GM12891 (cell line): ENCODE results near the gene CNGA3.

Experiments
- PAX5 ChIP-seq: IDR thresholded peaks from 2 replicates; pipeline ENCODE4 v1.6.1; 2011; ENCODE audit warnings: low read length, moderate library complexity, mild to moderate bottlenecking; ENCODE audit not compliant: insufficient read depth, severe bottlenecking
- POLR2A ChIP-seq: IDR thresholded peaks from 2 replicates; pipeline ENCODE4 v1.6.1; 2011; ENCODE audit warnings: low read depth, low read length, control low read depth
- POLR2AphosphoS5 ChIP-seq: IDR thresholded peaks from 2 replicates; pipeline ENCODE4 v1.6.1; 2011; ENCODE audit warnings: low read depth, low read length, control low read depth
- SPI1 ChIP-seq: IDR thresholded peaks from 2 replicates; pipeline ENCODE4 v1.6.1; 2011; ENCODE audit warnings: low read depth, low read length, control low read depth
- TAF1 ChIP-seq: IDR thresholded peaks from 2 replicates; pipeline ENCODE4 v1.6.1; 2011; ENCODE audit warnings: low read depth, low read length, control low read depth

GRCh38 chr2:98385050-98385699, 38.9 kb downstream of the CNGA3 start:
- TF ChIP-seq POLR2A (no peak), TAF1 (no peak), POLR2AphosphoS5 (no peak), SPI1 (no peak), PAX5 (no peak)
